SK-N-SH (cell line): Measurements from ENCODE around the gene WTIP.

ENCODE experiments used
- CTCF ChIP-seq: fragments of 200-600 bp; sonication (generic); IDR thresholded peaks from 2 replicates; pipeline ENCODE4 v1.6.1; 2017; ENCODE audit warnings: antibody characterized with exemption, mild to moderate bottlenecking, moderate library complexity
- FOSL2 ChIP-seq: IDR thresholded peaks from 2 replicates; pipeline ENCODE4 v1.4.0; 2012; ENCODE audit warnings: low read depth, mild to moderate bottlenecking, moderate library complexity, borderline replicate concordance
- GATA2 ChIP-seq: sonication (generic); formaldehyde crosslinking; IDR thresholded peaks from 2 replicates; pipeline ENCODE4 v1.5.0; 2020; ENCODE audit warnings: mild to moderate bottlenecking, missing genetic modification reagents
- JUND ChIP-seq: IDR thresholded peaks from 2 replicates; pipeline ENCODE4 v1.4.0; 2012
- NRF1 ChIP-seq: IDR thresholded peaks from 2 replicates; pipeline ENCODE4 v1.6.1; 2012; ENCODE audit warnings: low read depth, mild to moderate bottlenecking, low read length
- POLR2AphosphoS5 ChIP-seq: IDR thresholded peaks from 2 replicates; pipeline ENCODE4 v1.6.1; 2012; ENCODE audit warnings: low read depth, low read length
- RAD21 ChIP-seq: IDR thresholded peaks from 2 replicates; pipeline ENCODE4 v1.6.1; 2012; ENCODE audit warnings: mild to moderate bottlenecking, low read length
- RFX5 ChIP-seq: IDR thresholded peaks from 2 replicates; pipeline ENCODE4 v1.6.1; 2012; ENCODE audit warnings: mild to moderate bottlenecking, improper control_type of control experiment, low read length
- ZBTB33 ChIP-seq: IDR thresholded peaks from 2 replicates; pipeline ENCODE4 v1.4.0; 2012; ENCODE audit warnings: low read depth, borderline replicate concordance
- TF ChIP-seq, protein P1 (sequence below): fragments of 150-350 bp; IDR thresholded peaks from 2 replicates; pipeline ENCODE4 v1.6.1; 2016; ENCODE audit warnings: mild to moderate bottlenecking, low read depth, low read length
- TF ChIP-seq, protein P2 (sequence below): IDR thresholded peaks from 2 replicates; pipeline ENCODE4; 2012

GRCh38 chr19:34499155-34499834 lies 17.7 kb downstream of the WTIP start:
- TF ChIP-seq CTCF = no peak
- no peak for TF ChIP-seq JUND
- TF ChIP-seq NRF1 = no peak
- TF ChIP-seq POLR2AphosphoS5 = no peak
- TF ChIP-seq GATA2 (CRISPR knock-in tag) = no peak
- TF ChIP-seq FOSL2 = no peak
- TF ChIP-seq, protein P1, sequence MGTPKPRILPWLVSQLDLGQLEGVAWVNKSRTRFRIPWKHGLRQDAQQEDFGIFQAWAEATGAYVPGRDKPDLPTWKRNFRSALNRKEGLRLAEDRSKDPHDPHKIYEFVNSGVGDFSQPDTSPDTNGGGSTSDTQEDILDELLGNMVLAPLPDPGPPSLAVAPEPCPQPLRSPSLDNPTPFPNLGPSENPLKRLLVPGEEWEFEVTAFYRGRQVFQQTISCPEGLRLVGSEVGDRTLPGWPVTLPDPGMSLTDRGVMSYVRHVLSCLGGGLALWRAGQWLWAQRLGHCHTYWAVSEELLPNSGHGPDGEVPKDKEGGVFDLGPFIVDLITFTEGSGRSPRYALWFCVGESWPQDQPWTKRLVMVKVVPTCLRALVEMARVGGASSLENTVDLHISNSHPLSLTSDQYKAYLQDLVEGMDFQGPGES = no peak
- TF ChIP-seq RAD21 = no peak
- no peak for TF ChIP-seq RFX5
- TF ChIP-seq ZBTB33 = no peak
- TF ChIP-seq, protein P2, sequence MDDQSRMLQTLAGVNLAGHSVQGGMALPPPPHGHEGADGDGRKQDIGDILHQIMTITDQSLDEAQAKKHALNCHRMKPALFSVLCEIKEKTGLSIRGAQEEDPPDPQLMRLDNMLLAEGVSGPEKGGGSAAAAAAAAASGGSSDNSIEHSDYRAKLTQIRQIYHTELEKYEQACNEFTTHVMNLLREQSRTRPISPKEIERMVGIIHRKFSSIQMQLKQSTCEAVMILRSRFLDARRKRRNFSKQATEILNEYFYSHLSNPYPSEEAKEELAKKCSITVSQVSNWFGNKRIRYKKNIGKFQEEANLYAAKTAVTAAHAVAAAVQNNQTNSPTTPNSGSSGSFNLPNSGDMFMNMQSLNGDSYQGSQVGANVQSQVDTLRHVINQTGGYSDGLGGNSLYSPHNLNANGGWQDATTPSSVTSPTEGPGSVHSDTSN = no peak
